ENCODE measurements around the gene TTC14.

The TTC14 gene

DNA sequence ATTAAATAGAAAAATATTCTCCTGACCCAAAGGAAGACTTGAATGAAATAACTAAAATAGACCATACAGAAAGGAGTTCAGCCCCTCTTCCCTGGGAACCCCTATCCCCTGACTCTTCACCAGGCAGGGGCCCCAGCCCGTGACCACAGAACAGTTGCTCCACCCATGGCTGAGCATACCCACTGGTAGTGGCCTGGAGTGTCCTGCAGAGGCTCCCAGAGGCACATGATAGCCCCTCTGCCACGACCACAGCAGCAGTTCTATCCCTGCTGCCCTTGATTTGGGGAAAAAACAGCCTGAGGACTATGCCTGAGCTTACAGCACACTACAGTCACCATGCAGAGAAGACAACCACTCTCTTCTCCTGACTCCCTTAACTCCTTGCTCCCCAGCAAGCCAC is 31.8 kb downstream of the TTC14 start:
- no peak for DNase-seq (ENCODE audit: low spot score)

- no peak for DNase-seq (ENCODE audit: low spot score)
Measured at GRCh38 chr3:180640987-180641386, 39.0 kb downstream of the TTC14 start.

DNA sequence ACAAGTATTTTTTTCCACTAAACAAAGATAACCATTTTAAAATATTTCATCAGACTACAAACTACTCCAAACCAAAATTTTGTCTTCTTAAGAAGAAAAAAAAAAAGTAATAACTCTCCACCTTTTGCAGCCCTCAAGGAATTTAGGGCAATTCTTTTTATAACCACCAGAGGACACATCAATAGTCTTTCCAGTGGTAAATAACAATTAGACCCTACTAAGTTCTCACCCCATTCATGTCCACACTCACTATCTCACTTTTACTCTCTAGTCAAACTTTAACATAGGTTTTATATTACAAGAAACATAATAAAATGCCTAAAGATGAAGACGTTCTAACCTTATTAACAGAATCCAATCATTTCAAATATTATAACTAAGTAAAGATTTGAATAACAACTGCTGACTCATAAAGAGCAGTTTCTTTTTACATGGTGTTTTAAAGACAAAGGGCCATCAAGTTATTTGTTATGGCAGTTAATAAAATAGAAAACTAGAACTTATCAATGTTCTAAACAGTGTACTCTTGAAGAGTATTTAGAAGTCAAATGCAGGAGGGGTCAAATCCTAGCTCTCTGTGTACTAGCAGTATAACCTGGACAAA is 44.3 kb downstream of the TTC14 start:
- DNase-seq (ENCODE audit: low spot score), result no peak

GRCh38 chr3:180656406-180656805 is 54.4 kb downstream of the TTC14 start:
- no peak for DNase-seq (ENCODE audit: low spot score)

DNA sequence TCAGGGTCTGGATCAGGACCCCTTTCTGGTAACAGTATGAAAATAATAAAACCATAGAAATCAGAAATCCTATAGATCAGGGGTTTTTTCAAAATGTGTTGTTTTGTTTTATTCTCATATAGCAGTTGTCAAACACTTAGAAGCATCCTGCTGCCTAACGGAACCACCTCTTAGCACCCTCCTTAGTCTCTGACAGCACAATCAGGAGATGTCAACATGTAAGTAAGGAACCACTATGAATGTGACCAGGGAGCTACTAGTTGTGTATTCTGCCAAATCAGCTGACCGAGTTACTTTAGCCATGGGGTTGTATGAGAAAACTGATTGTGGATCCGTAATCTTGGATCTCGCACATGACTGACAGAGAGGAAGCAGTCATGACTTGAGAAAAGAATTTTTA is 55.1 kb downstream of the TTC14 start:
- DNase-seq (ENCODE audit: low spot score), result no peak

Measured in globus pallidus (tissue), 1 donor.